CD4-positive, alpha-beta T cell (primary cell): ENCODE data around the gene UBL4B. TPM values are rescaled to one million over a fixed set of nuclear protein-coding genes. Genes with fewer than 3 reads are reported as not detected.

Experiments used
- ATAC-seq: fragments of 200-7000 bp; cut with Tn5 transposase; one replicate; pipeline ENCODE4 v1.10.0; 2022; ENCODE audit warnings: mild to moderate bottlenecking; ENCODE audit not compliant: poor library complexity
- CTCF ChIA-PET: fragments of 350-600 bp; sonication (Branson Sonifier 250); formaldehyde crosslinking; loops from one replicate; lab custom pipeline; 2021; ENCODE audit warnings: antibody characterized with exemption, inconsistent platforms; lab: Charles Lee
- POLR2A ChIA-PET: fragments of 350-600 bp; sonication (Branson Sonifier 250); formaldehyde crosslinking; loops from one replicate; lab custom pipeline; 2021; ENCODE audit warnings: antibody characterized with exemption, inconsistent platforms; lab: Charles Lee
- DNase-seq, 14 experiments: peaks; one replicate each; pipeline ENCODE4 v3.0.0-alpha.2; 2013 to 2020; ENCODE audit warnings: mixed read lengths in 2 of 14
- H3K27ac ChIP-seq, 2 donors: one replicate each; pipeline versions ENCODE4 v1.5.1 to v1.7.0; 2013; ENCODE audit warnings: low read length in 2 of 2, low read depth in 1 of 2, mild to moderate bottlenecking in 1 of 2
- H3K27me3 ChIP-seq, 2 experiments: 1 replicate in 1 of 2; 2 replicates in 1 of 2; pipeline versions ENCODE4 v1.6.1 to v1.7.0; 2013; ENCODE audit warnings: low read length in 2 of 2, control low read depth in 1 of 2, mild to moderate bottlenecking in 1 of 2, moderate library complexity in 1 of 2; ENCODE audit not compliant: insufficient read depth in 2 of 2, control insufficient read depth in 1 of 2
- H3K36me3 ChIP-seq: one replicate; pipeline ENCODE4 v1.6.1; 2013; ENCODE audit warnings: low read length, control low read depth; ENCODE audit not compliant: insufficient read depth
- H3K4me1 ChIP-seq: one replicate; pipeline ENCODE4 v1.6.1; 2013; ENCODE audit warnings: low read length, control low read depth; ENCODE audit not compliant: insufficient read depth
- H3K4me3 ChIP-seq: one replicate; pipeline ENCODE4 v1.5.1; 2013; ENCODE audit warnings: mild to moderate bottlenecking, low read length, moderate library complexity
- H3K9me3 ChIP-seq, 2 experiments: 1 replicate in 1 of 2; 2 replicates in 1 of 2; pipeline versions ENCODE4 v1.6.1 to v1.7.0; 2013; ENCODE audit warnings: low read length in 2 of 2, mild to moderate bottlenecking in 2 of 2, control low read depth in 1 of 2, moderate library complexity in 1 of 2; ENCODE audit not compliant: control insufficient read depth in 1 of 2, insufficient read depth in 1 of 2
- H3K27ac Mint-ChIP-seq: one replicate; pipeline ENCODE4 v1.8.0; 2020; ENCODE audit warnings: mixed read lengths
- H3K27me3 Mint-ChIP-seq: one replicate; pipeline ENCODE4 v1.8.0; 2021; ENCODE audit warnings: mixed read lengths
- H3K36me3 Mint-ChIP-seq: one replicate; pipeline ENCODE4 v1.8.0; 2021; ENCODE audit warnings: low read depth, mixed read lengths
- H3K4me1 Mint-ChIP-seq: one replicate; pipeline ENCODE4 v1.8.0; 2021; ENCODE audit warnings: low read depth, mixed read lengths
- H3K4me3 Mint-ChIP-seq: one replicate; pipeline ENCODE4 v1.8.0; 2020; ENCODE audit warnings: mild to moderate bottlenecking, mixed read lengths
- H3K9me3 Mint-ChIP-seq: one replicate; pipeline ENCODE4 v1.8.0; 2020; ENCODE audit warnings: mixed read lengths
- intact Hi-C, 2 experiments: fragments of 100-400 bp; cut with DNase I in 1 of 2; cut with micrococcal nuclease in 1 of 2; formaldehyde crosslinking; loops; one replicate each; pipeline versions ENCODE4 v1.15.1 to v1.9.0; 2023 to 2025; cut with DNase I, micrococcal nuclease
- total RNA-seq, 174 experiments: library from RNA in 2 of 174; stranded (reverse) in 2 of 174; gene quantifications; one replicate each; pipeline ENCODE4 v1.2.3 and lab custom pipeline; 2021 to 2026
- TF ChIP-seq, protein P1 (sequence below): fragments of 200-600 bp; IDR thresholded peaks from one replicate; pipeline ENCODE4 v1.8.0; 2022; ENCODE audit warnings: antibody characterized with exemption, mild to moderate bottlenecking

The UBL4B gene
- total RNA-seq, 2 experiments from 2014 or later, result not detected

DNA sequence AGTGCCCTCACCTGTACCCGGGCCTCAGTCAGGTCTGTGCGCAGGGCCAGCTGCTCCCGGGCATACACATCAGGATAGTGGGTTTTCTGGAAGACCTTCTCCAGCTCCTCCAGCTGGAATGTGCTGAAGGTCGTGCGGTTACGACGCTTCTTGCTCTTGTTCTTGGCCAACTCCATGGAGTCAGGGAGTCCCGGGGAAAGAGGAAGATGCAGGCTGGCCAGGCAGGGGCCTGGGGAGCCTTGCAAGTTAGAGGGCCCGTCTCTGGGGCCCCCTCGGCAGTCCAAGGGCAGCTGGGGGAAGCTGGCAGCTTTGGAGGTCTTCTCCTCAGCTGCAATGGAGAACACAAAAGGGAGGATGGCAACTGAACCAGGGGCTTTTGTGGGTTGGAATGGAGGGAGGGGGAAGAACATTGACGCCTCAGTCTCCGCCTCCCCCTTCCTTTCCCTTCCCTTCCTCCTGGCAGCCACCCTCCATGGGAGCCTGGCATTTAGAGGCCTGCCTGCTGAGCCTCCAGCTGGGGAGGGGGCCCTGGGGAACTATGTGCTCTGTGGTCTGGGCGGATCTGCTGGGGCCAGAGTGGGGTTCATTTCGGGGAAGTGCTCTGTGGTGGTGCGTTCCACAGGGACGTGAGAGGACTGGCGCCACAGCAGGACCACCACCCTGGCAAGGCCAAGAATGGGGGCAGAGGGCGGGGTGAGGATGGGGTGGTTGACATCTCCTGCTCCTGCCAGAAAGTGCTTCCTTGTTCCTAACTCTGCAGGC, 47.5 kb upstream of the UBL4B start:
- H3K36me3 Mint-ChIP-seq, result peaks cover 15% of the 10 kb centered on the region
- DNase-seq, result no peak
- peaks cover 27 to 33% of the 10 kb centered on the region in 2 experiments for H3K27me3 ChIP-seq
- TF ChIP-seq, protein P1, sequence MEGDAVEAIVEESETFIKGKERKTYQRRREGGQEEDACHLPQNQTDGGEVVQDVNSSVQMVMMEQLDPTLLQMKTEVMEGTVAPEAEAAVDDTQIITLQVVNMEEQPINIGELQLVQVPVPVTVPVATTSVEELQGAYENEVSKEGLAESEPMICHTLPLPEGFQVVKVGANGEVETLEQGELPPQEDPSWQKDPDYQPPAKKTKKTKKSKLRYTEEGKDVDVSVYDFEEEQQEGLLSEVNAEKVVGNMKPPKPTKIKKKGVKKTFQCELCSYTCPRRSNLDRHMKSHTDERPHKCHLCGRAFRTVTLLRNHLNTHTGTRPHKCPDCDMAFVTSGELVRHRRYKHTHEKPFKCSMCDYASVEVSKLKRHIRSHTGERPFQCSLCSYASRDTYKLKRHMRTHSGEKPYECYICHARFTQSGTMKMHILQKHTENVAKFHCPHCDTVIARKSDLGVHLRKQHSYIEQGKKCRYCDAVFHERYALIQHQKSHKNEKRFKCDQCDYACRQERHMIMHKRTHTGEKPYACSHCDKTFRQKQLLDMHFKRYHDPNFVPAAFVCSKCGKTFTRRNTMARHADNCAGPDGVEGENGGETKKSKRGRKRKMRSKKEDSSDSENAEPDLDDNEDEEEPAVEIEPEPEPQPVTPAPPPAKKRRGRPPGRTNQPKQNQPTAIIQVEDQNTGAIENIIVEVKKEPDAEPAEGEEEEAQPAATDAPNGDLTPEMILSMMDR, result no peak
- CTCF ChIA-PET, result interaction anchor here (1.4 kb wide), 1 partner anchor 10 kb away, joined by 3 read pairs; no protein-coding TSS in a partner anchor
- no peak for ATAC-seq
- H3K4me1 ChIP-seq, result peaks cover 25% of the 10 kb centered on the region
- no peaks in the 10 kb centered on the region for H3K36me3 ChIP-seq
- H3K4me3 ChIP-seq, result no peak overlapping the region
- H3K27ac ChIP-seq, result no peak overlapping the region
- peaks cover 0 to 20% of the 10 kb centered on the region in 2 experiments for H3K9me3 ChIP-seq
- POLR2A ChIA-PET, result no interaction called here
- H3K4me3 Mint-ChIP-seq, result no peak overlapping the region
- H3K9me3 Mint-ChIP-seq, result no peaks in the 10 kb centered on the region
- H3K4me1 Mint-ChIP-seq, result peaks cover 16% of the 10 kb centered on the region
- peaks cover 47% of the 10 kb centered on the region for H3K27me3 Mint-ChIP-seq
- intact Hi-C loops, result no loop called here
- H3K27ac Mint-ChIP-seq, result no peak overlapping the region

DNA sequence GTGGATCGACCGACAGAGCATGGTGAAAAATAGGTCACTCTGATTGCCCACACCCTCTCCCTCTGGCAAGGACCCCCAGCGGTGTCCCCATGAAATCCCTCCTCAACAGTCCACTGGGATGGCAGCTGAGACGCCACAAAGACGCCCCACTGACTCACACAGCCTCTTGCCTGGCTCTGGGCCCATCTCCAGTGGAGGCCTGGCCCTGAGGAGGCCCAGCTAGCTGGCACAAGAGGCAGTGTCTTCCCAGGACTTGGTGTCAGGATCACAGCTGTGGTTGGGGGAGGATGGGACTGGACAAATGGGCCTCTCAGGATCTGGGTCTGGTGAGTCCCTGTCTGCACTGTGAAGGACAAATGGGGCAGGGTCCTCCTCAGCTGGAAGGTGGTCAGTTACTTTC, 46.4 kb upstream of the UBL4B start:
- peaks cover 11% of the 10 kb centered on the region for H3K36me3 Mint-ChIP-seq
- peaks cover 33 to 39% of the 10 kb centered on the region in 2 experiments for H3K27me3 ChIP-seq
- H3K4me3 Mint-ChIP-seq, result no peak overlapping the region
- H3K9me3 ChIP-seq, result peaks cover 0 to 24% of the 10 kb centered on the region in 2 experiments
- TF ChIP-seq, protein P1, result no peak
- intact Hi-C loops, result no loop called here
- peaks cover 17% of the 10 kb centered on the region for H3K4me1 Mint-ChIP-seq
- no peak overlapping the region for H3K27ac Mint-ChIP-seq
- peaks cover 31% of the 10 kb centered on the region for H3K4me1 ChIP-seq
- DNase-seq (no peak), ATAC-seq (no peak)
- POLR2A ChIA-PET, result no interaction called here
- CTCF ChIA-PET, result interaction anchor here (0.9 kb wide), 1 partner anchor 22 kb away, joined by 3 read pairs; no protein-coding TSS in a partner anchor
- H3K27me3 Mint-ChIP-seq, result peaks cover 51% of the 10 kb centered on the region
- no peaks in the 10 kb centered on the region for H3K9me3 Mint-ChIP-seq
- no peaks in the 10 kb centered on the region for H3K36me3 ChIP-seq
- H3K27ac ChIP-seq, result no peak overlapping the region
- no peak overlapping the region for H3K4me3 ChIP-seq

DNA sequence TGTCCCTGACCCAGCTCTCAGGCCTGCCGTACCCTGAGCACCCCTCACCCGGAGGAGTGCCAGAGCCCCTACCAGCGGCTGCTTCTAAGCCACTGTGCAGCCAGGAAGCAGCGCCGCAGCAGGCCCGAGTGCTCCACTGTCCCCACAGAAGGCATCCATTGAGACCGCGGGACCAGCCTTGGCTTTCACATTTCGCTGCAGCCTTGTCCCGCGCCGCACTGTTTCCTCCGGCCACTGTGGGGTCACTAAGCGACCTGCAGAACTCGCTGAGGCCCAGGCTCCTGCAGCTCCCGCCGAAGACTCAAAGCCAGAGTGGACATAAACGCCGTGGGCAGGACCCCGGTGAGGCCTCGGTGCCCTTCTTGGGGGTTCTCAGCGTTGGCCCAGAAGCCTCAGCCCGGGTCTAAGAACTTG, 44.8 kb upstream of the UBL4B start:
- Mint-ChIP-seq H3K27me3 (peaks cover 68% of the 10 kb centered on the region), H3K4me3 (no peak overlapping the region)
- CTCF ChIA-PET, result interaction anchor here (0.8 kb wide), 1 partner anchor 21 kb away, joined by 3 read pairs; no protein-coding TSS in a partner anchor

More for the DNA sequence above, 44.8 kb upstream of the UBL4B start:
- Histone ChIP-seq H3K27me3 (peaks cover 49 to 54% of the 10 kb centered on the region in 2 experiments), H3K9me3 (peaks cover 0 to 26% of the 10 kb centered on the region in 2 experiments), H3K4me3 (no peak overlapping the region), H3K4me1 (peaks cover 32% of the 10 kb centered on the region), H3K36me3 (no peaks in the 10 kb centered on the region), H3K27ac (no peak overlapping the region)
- DNase-seq (no peak), ATAC-seq (no peak)
- TF ChIP-seq, protein P1, result no peak
- Mint-ChIP-seq H3K4me1 (peaks cover 17% of the 10 kb centered on the region), H3K36me3 (no peaks in the 10 kb centered on the region), H3K9me3 (no peaks in the 10 kb centered on the region), H3K27ac (no peak overlapping the region)
- intact Hi-C loops, result no loop called here
- POLR2A ChIA-PET, result no interaction called here
